K562 (cell line): Measurements from ENCODE around the gene GRAMD2A. TPM values are rescaled to one million over a fixed set of nuclear protein-coding genes. Genes with fewer than 3 reads are reported as not detected.

ENCODE experiments used
- BCLAF1 ChIP-seq, 2 experiments: fragments of 450-650 bp in 1 of 2; IDR thresholded peaks; 2 replicates each; pipeline ENCODE4 v1.6.1; 2011 to 2017; ENCODE audit warnings: low read depth in 2 of 2, antibody characterized with exemption in 1 of 2, borderline replicate concordance in 1 of 2, low read length in 1 of 2, mild to moderate bottlenecking in 1 of 2, mixed read lengths in 1 of 2; ENCODE audit not compliant: control insufficient read depth in 1 of 2
- E4F1 ChIP-seq: fragments of 250-450 bp; sonication (Bioruptor Pico); IDR thresholded peaks from 2 replicates; pipeline ENCODE4 v1.5.0; 2021; ENCODE audit warnings: mild to moderate bottlenecking, borderline replicate concordance
- MEIS2 ChIP-seq: fragments of 450-650 bp; IDR thresholded peaks from 2 replicates; pipeline ENCODE4 v1.6.1; 2014; ENCODE audit warnings: mild to moderate bottlenecking; ENCODE audit not compliant: partially characterized antibody
- POLR2AphosphoS2 ChIP-seq: IDR thresholded peaks from 2 replicates; pipeline ENCODE4 v1.6.1; 2012; ENCODE audit warnings: low read length, improper control_type of control experiment
- ZBTB40 ChIP-seq, 2 experiments: fragments of 450-650 bp in 1 of 2; sonication (generic) in 1 of 2; formaldehyde crosslinking in 1 of 2; IDR thresholded peaks; 2 replicates each; pipeline versions ENCODE4 v1.7.1 to v1.9.0; 2016 to 2022; ENCODE audit warnings: inconsistent platforms in 1 of 2, mild to moderate bottlenecking in 1 of 2, missing genetic modification reagents in 1 of 2
- ZBTB8A ChIP-seq: fragments of 450-650 bp; IDR thresholded peaks from 2 replicates; pipeline ENCODE4 v1.6.1; 2018; ENCODE audit warnings: mild to moderate bottlenecking, moderate library complexity; ENCODE audit not compliant: partially characterized antibody
- ZEB2 ChIP-seq: fragments of 450-650 bp; IDR thresholded peaks from 2 replicates; pipeline ENCODE4 v1.6.1; 2016
- ZFX ChIP-seq: sonication (generic); formaldehyde crosslinking; IDR thresholded peaks from 2 replicates; pipeline ENCODE4 v1.8.0; 2022; ENCODE audit warnings: mild to moderate bottlenecking, missing genetic modification reagents, moderate library complexity
- ZNF449 ChIP-seq: fragments of 250-450 bp; sonication (Bioruptor Pico); IDR thresholded peaks from 2 replicates; pipeline ENCODE4 v1.8.0; 2022; ENCODE audit warnings: moderate library complexity, mild to moderate bottlenecking, inconsistent platforms
- polyA plus RNA-seq, 8 experiments: library from polyadenylated mRNA; depleted of rRNA in 4 of 8; stranded (reverse) in 5 of 8; unstranded in 3 of 8; fragments of >200 nt; fragmentation: Nextera tagmentation in 2 of 8; fragmentation: Illumina TruSeq in 1 of 8; extraction: Ambion mirVana in 2 of 8; extraction: Trizol in 1 of 8; gene quantifications; 2 replicates each; pipeline versions ENCODE4 v1.2.1 to v1.2.3, GENCODE V29; 2011 to 2014; ENCODE audit warnings: inconsistent platforms in 1 of 8, missing spikeins in 1 of 8
- total RNA-seq, 7 experiments: library from RNA; depleted of rRNA in 6 of 7; stranded (reverse); fragments of >200 nt in 6 of 7; fragmentation: Illumina TruSeq in 2 of 7; extraction: Trizol in 2 of 7; gene quantifications; 2 replicates each; pipeline versions ENCODE4 v1.2.1 to v1.2.3, GENCODE V29; 2011 to 2021; ENCODE audit warnings: low replicate concordance in 1 of 7

Gene GRAMD2A
- total and polyA plus RNA-seq, 9 of the 15 experiments (the other 6 are each of a cell fraction or from before 2014, with no cell fraction given), result 0.08 to 0.22 TPM; not detected in 7

GRCh38 chr15:72231066-72231832 lies 33.7 kb upstream of the GRAMD2A start, which contains the start of gene PKM (continued):
- TF ChIP-seq ZBTB40 (IDR thresholded peaks at IDR 0.05) (no peak), ZBTB40 (CRISPR knock-in tag; IDR thresholded peaks at IDR 0.05) (no peak), ZBTB8A (no peak), E4F1 (no peak), MEIS2 (peak; percentile 82), ZFX (peak; percentile 31), BCLAF1 (IDR thresholded peaks at IDR 0.05; ENCODE audit: borderline replicate concordance in 1 of 2, control insufficient read depth in 1 of 2, low read depth in 2 of 2, low read length in 1 of 2) (no peak), ZEB2 (peak; percentile 61; the same call in 1 of the 2 replicates), ZNF449 (CRISPR knock-in tag) (no peak), POLR2AphosphoS2 (no peak; the same call in 1 of the 2 replicates)
